Kidney epithelial cell (primary cell): ENCODE measurements around the gene IQCH. TPM values are rescaled to one million over a fixed set of nuclear protein-coding genes. Genes with fewer than 3 reads are reported as not detected.

Experiments
- DNase-seq: peaks from one replicate; pipeline ENCODE4 v3.0.0-alpha.2; 2010; ENCODE audit warnings: low read depth
- H3K27me3 ChIP-seq: 2 replicates; pipeline ENCODE4 v1.6.0; 2011; ENCODE audit warnings: low read length; ENCODE audit not compliant: control insufficient read depth, insufficient read depth
- H3K36me3 ChIP-seq: 2 replicates; pipeline ENCODE4 v1.5.1; 2011; ENCODE audit warnings: low read length; ENCODE audit not compliant: control insufficient read depth, insufficient read depth
- H3K4me3 ChIP-seq: 2 replicates; pipeline ENCODE4 v1.5.1; 2011; ENCODE audit warnings: low read depth, mild to moderate bottlenecking, control low read depth, low read length
- total RNA-seq: library from RNA; depleted of rRNA; stranded (reverse); fragments of >200 nt; gene quantifications from 2 replicates; pipeline ENCODE4 v1.2.3, GENCODE V29; 2015
- TF ChIP-seq, protein P1 (sequence below): IDR thresholded peaks from 2 replicates; pipeline ENCODE4 v1.5.1; 2011; ENCODE audit warnings: mild to moderate bottlenecking, moderate library complexity, low read length, control low read depth, inconsistent platforms; ENCODE audit not compliant: insufficient read depth, poor library complexity, severe bottlenecking

IQCH gene
- total RNA-seq, 1 donor from 2014 or later = 6.3 TPM

DNA sequence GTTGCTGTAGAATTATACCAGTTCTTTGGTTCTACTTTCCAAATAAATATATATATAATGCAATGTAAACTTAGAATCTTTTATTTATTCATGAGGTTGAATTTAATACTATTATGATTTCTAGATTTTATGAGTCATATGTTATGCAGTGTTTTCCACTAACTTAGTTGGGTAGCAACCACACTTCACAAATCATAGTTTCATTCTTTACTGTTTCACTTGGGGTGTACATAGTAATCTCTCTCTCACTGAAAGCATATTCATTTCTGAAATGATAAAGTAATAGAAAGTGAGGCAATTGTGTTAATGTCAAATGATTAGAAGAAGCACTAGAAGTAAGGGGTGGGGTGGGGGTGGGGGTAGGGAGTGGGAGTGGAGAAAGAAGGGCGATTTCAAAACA, 52.6 kb downstream of the IQCH start:
- no peak overlapping the region for H3K4me3 ChIP-seq
- H3K27me3 ChIP-seq = no peaks in the 10 kb centered on the region
- DNase-seq = no peak
- TF ChIP-seq, protein P1, sequence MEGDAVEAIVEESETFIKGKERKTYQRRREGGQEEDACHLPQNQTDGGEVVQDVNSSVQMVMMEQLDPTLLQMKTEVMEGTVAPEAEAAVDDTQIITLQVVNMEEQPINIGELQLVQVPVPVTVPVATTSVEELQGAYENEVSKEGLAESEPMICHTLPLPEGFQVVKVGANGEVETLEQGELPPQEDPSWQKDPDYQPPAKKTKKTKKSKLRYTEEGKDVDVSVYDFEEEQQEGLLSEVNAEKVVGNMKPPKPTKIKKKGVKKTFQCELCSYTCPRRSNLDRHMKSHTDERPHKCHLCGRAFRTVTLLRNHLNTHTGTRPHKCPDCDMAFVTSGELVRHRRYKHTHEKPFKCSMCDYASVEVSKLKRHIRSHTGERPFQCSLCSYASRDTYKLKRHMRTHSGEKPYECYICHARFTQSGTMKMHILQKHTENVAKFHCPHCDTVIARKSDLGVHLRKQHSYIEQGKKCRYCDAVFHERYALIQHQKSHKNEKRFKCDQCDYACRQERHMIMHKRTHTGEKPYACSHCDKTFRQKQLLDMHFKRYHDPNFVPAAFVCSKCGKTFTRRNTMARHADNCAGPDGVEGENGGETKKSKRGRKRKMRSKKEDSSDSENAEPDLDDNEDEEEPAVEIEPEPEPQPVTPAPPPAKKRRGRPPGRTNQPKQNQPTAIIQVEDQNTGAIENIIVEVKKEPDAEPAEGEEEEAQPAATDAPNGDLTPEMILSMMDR = no peak
- H3K36me3 ChIP-seq = no peaks in the 10 kb centered on the region

DNA sequence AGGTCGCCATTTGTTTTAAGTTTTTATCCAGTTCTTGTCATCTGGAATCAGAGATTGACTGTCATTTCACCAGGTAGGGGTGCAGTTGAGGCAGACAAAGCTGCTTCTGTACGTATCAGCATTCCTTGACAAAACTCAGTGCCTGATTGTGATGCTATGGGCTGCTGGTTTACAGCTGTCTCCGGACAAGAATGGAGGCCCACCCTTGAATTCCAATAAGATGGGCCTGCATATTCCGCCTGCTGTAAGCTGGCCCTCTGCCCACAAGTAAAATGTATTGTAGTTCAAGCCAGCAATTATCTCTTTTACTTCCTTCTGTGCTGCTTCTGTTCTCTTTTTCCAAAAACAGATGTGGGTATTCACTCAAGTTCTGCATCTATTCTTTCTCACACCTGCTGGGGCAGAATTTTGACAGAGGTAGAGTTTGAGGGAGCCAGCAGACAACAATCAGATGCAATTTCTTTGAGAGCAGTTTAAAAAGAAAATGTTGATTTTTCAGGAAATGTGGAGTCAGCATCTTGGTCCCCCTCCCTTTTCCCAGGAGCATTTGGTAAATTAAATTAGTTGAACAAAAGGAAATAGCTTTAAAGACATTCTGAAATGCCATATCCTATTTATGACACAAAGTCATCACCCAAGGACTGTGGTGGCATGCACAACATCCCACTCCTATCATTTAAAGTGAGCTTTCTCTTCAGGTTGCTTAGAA, 53.5 kb downstream of the IQCH start:
- DNase-seq = no peak
- H3K27me3 ChIP-seq = no peaks in the 10 kb centered on the region
- no peak overlapping the region for H3K4me3 ChIP-seq
- TF ChIP-seq, protein P1 = no peak
- H3K36me3 ChIP-seq = no peaks in the 10 kb centered on the region

DNA sequence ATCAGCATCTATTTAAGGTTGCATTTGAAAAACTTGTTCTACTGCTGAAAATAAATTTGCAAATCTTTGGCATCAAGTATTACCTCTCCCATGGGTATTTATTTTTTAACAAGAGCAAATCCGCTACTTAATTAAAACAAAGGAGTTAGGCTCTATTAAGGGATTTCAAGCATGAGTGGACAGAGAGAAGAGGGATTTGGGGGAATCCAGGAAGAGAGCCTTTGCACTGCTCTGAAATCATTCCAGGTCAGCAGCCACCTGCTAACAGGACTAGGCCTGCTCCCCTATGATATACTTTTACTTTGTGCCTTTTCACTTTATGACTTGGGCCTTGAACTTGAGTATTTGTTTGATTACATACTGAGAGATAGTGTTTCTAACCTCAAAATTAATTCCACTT, 57.1 kb downstream of the IQCH start:
- Histone ChIP-seq H3K36me3 (no peaks in the 10 kb centered on the region), H3K27me3 (no peaks in the 10 kb centered on the region), H3K4me3 (no peak overlapping the region)
- DNase-seq = no peak
- TF ChIP-seq, protein P1 = no peak

DNA sequence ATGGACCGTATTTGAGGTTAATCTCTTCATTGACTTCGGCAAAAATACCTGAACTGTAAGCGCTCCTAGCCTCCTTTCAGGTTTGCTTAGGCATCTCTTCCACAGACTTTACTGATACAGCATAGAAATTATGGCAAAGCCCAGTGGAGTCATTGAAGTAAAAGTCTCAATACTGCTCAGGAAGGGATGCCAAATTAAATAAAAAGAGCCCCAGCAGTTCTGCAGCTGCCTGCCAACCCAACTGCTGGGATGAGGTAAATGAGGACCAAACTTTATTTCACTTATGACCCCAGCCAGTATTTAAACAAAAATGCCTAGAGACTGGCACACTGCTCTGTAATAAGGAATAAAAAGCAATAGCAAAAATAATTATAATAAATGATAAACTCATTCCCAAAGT, 65.4 kb downstream of the IQCH start:
- H3K27me3 ChIP-seq = no peaks in the 10 kb centered on the region
- H3K36me3 ChIP-seq = no peaks in the 10 kb centered on the region
- H3K4me3 ChIP-seq = no peak overlapping the region
- DNase-seq = no peak
- TF ChIP-seq, protein P1 = no peak

DNA sequence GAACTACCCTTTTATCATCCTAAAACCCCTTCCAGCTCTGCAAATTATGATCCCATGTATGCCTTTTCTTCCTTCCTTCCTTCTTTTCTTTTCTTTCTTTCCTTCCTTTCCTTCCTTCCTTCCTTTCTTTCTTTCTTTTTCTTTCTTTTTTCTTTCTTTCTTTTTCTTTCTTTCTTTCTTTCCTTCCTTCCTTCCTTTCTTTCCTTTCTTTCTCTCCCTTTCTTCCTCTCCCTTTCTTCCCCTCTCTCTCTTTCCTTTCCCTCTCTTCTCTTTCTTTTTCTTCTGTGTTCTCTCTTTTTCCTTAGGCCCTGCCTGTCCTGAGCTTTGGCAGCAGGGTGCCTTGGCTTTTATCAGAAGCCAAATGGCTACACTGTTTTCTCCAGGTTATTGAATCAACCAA, 66.8 kb downstream of the IQCH start:
- TF ChIP-seq, protein P1 = no peak
- no peaks in the 10 kb centered on the region for H3K27me3 ChIP-seq
- H3K36me3 ChIP-seq = no peaks in the 10 kb centered on the region
- no peak overlapping the region for H3K4me3 ChIP-seq
- DNase-seq = no peak

DNA sequence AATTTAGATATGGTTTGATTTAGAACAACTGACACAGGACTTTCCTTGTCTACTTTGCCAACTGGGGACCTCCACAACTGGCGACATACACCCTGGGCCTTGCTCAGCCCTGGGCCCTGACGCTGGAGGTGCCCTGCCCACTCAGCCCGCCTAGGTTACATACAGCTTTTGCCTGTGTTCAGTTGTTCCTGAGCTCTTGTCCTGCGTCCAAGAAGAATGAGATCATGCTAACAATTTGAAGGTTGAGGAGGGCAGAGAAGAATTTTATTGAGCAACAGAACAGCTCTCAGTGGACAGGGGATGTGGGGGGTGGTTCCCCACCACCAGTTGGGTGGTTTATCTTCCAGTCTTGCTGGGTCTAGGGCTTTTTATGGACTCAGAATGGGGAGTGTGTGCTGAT, 67.9 kb downstream of the IQCH start:
- H3K27me3 ChIP-seq = no peaks in the 10 kb centered on the region
- H3K4me3 ChIP-seq = no peak overlapping the region
- no peak for DNase-seq
- TF ChIP-seq, protein P1 = no peak
- H3K36me3 ChIP-seq = no peaks in the 10 kb centered on the region
